Testis (tissue), 2 donors: ENCODE measurements around the gene MYO5B.

ENCODE experiments used
- CTCF ChIP-seq, 3 experiments: fragments of 450-650 bp in 2 of 3; fragments of 200-600 bp in 1 of 3; sonication (generic) in 1 of 3; IDR thresholded peaks; one replicate each; pipeline ENCODE4 v1.5.1; 2016 to 2019; ENCODE audit warnings: antibody characterized with exemption in 3 of 3, mild to moderate bottlenecking in 2 of 3, moderate library complexity in 1 of 3
- POLR2A ChIP-seq: fragments of 450-650 bp; IDR thresholded peaks from one replicate; pipeline ENCODE4 v1.6.1; 2017; ENCODE audit warnings: antibody characterized with exemption, mild to moderate bottlenecking, moderate library complexity

GRCh38 chr18:50199921-50200320 is 5.0 kb upstream of the MYO5B start:
- TF ChIP-seq POLR2A: no peak
- TF ChIP-seq CTCF (IDR thresholded peaks at IDR 0.05): no peak
